GM18505 (cell line): ENCODE results near the gene ABHD17A.
"Not testable (repeated sequence)": the region's sequence is repeated elsewhere in the genome, so short reads cannot be mapped to it uniquely, and the experiment has no call there.

ENCODE experiments used
- ATAC-seq: cut with Tn5 transposase; IDR thresholded peaks from one replicate; pipeline ENCODE4 v1.9.1; 2021; ENCODE audit not compliant: unreplicated experiment
- POLR2A ChIP-seq: IDR thresholded peaks from 4 replicates; pipeline ENCODE4 v1.6.1; 2011; ENCODE audit warnings: borderline replicate concordance; ENCODE audit not compliant: insufficient read depth, insufficient read length; ENCODE audit errors: extremely low read depth

ABHD17A gene

DNA sequence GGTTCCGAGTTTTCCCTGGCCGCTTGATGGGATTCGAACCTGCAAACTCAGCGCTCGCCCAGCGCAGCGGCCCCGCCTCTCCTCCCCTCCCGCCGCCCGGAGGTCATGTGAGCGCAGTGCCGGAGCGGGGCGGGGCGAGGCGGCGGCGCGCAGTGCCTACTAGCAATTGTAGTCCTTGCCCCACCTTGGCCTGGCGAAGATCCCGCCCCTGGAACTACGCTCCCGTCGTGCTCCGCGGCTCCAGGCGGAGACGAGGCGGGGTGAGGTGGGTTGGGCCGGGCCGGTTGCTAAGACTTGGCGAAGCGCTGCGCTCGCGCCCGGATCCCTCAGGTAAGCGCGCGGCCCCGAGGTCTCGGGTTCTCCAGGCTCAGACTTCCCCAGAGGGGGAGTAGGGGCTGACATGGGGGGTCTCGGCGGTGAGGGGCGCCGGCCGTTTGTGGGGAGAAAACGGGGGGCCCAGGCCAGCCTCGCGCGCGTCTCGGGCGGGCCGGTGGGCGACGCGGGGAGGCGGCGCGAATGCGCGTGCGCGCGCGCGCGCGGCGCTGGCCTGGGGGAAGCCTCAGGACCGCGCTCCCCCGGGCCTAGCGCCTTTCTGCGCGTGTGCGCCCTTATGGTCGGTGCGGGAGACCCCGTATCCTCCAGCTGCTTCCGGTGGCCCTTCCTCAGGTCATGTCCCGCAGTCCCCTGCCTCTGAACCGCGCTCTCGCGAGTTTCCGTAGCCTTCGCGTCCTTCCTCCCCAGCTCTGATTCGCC, 20.0 kb upstream of the ABHD17A start, which contains the start of the genes ADAT3 and SCAMP4:
TSS of gene ADAT3 (plus strand) at position 290 of the 753 bp plus-strand sequence. CDS start 6,649 bp downstream, outside the sequence.
TSS of gene SCAMP4 (plus strand) at position 290 of the 753 bp plus-strand sequence. CDS start 9,621 bp downstream, outside the sequence.
- TF ChIP-seq POLR2A, result peak; percentile 64

GRCh38 chr19:1904860-1905109, 19.5 kb upstream of the ABHD17A start:
- no peak for ATAC-seq
- no peak for TF ChIP-seq POLR2A

More for the DNA sequence above, 20.0 kb upstream of the ABHD17A start, which contains the start of the genes ADAT3 and SCAMP4:
- peak; percentile 76 for ATAC-seq

DNA sequence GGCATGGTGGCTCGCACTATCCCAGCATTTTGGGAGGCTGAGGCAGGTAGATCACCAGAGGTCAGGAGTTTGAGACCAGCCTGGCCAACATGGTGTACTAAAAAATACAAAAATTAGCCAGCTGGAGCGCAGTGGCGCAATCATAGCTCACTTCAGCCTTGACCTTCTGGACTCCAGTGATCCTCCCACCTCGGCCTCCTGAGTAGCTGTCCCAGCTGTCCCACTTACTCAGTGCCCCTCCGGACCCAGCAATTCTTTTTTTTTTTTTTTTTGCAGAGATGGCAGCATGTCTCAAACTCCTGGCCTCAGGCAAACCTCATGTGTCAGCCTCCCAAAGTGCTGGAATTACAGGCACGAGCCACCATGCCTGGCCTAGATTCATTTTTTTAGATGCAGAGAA, 17.6 kb upstream of the ABHD17A start:
- ATAC-seq, result no peak
- no peak for TF ChIP-seq POLR2A

- ATAC-seq, result no peak
- no peak for TF ChIP-seq POLR2A
Observed at GRCh38 chr19:1901940-1902404, 16.7 kb upstream of the ABHD17A start.

- no peak for ATAC-seq
- no peak for TF ChIP-seq POLR2A
Observed at GRCh38 chr19:1896508-1896907, 11.2 kb upstream of the ABHD17A start.

DNA sequence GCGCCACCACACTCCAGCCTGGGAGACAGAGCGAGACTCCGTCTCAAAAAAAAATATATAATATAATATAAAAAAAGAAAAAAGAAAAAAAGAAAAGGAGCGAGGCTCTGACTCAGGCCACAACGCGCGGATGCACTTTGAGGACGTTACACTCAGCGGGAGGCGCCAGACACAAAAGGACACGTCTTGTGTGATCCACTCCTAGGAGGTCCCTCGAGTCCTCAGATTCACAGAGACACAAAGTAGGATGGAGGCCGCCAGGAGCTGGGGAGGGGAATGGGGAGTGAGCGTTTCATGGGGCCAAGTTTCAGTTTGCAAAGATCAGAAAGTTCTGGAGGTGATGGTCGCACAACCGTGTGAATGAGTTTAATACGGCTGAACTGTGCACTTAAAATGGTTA, 8.5 kb upstream of the ABHD17A start:
- no peak for ATAC-seq
- TF ChIP-seq POLR2A, result no peak

- no peak for TF ChIP-seq POLR2A
- ATAC-seq, result no peak
Observed at GRCh38 chr19:1889907-1890306, 4.6 kb upstream of the ABHD17A start.

- ATAC-seq, result no peak
Observed at GRCh38 chr19:1888385-1888784, 3.1 kb upstream of the ABHD17A start.

DNA sequence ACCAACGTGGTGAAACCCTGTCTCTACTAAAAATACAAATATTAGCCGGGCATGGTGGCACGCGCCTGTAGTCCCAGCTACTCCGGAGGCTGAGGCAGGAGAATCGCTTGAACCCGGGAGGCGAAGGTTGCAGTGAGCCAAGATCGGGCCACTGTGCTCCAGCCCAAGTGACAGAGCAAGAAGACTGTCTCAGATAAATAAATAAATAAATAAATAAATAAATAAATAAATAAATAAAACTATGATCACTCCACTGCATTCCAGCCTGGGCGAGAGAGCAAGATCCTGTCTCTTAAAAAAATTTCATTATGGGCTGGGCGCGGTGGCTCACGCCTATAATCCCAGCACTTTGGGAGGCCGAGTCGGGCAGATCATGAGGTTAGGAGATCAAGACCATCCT, 1.1 kb upstream of the ABHD17A start:
- not testable (repeated sequence) for ATAC-seq

More at GRCh38 chr19:1888385-1888784, 3.1 kb upstream of the ABHD17A start:
- no peak for TF ChIP-seq POLR2A

GRCh38 chr19:1884719-1885334, 469 bp downstream of the ABHD17A start:
- peak; percentile 17 for ATAC-seq
- peak; percentile 29 for TF ChIP-seq POLR2A

- no peak for ATAC-seq
- TF ChIP-seq POLR2A, result peak; percentile 17
Observed at GRCh38 chr19:1884291-1884718, 991 bp downstream of the ABHD17A start.

DNA sequence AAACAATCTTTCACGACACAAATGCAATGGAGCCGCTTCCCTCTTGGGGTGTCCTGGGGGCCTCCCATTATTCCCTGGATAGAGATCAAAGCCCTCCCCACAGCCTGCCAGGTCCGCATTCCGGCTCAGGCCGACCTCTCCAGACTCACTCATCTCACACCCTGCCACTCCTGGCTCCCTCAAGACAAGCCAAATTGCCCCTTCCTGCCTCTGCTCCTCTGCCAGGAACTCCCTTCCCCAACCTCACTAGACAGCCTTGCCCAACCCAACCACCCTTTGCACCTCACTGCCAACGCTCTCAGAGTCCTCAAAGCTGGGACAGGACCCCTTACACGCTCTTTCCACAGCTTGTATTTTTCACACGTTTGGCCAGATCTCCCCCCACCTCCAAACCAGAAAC, 1.5 kb downstream of the ABHD17A start:
- ATAC-seq, result no peak
- TF ChIP-seq POLR2A, result no peak

DNA sequence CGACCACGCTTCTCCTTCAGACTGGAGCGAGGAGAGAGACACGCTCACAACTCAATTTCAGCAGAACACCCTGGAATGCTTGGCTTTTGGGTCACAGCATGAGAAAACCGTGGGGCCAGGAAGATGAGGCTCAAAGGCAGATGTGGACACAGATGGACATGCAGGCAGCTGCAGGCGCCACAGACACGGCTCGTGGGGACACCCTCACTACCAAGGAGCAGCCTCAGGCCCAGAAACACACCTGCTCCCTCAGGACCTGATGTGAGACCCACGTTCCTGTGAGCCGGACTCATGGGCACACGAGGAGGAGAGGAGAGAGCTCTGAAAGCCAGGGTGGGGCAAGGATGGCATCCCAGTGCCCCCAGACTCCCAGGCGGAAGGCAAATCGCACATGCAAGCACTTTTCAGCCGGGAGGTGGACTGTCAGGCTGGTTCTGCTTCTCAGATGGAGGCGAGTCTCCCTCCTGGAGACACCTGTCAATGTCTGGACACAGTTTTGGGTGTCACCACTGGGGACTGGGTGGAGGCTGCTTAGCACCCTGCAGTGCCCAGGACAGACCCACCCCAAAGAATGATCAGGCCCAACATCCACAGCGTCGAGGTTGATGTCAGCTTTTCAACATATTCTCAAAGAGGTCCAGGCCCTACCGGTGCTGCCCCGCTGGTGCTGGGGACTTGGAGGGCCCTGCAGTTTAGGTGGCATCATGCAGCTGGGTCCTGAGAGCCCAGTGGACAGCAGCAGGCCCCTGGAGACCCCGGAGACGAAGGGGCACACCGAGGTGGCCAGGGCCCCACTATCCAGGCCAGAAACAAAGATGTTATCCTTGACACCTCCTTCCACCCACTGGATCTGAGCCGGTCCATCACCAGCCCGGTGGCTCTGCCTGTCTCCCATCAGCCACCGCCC, 2.3 kb downstream of the ABHD17A start:
- no peak for ATAC-seq
- TF ChIP-seq POLR2A, result no peak

- no peak for ATAC-seq
- TF ChIP-seq POLR2A, result no peak
Observed at GRCh38 chr19:1882089-1882785, 3.1 kb downstream of the ABHD17A start.

DNA sequence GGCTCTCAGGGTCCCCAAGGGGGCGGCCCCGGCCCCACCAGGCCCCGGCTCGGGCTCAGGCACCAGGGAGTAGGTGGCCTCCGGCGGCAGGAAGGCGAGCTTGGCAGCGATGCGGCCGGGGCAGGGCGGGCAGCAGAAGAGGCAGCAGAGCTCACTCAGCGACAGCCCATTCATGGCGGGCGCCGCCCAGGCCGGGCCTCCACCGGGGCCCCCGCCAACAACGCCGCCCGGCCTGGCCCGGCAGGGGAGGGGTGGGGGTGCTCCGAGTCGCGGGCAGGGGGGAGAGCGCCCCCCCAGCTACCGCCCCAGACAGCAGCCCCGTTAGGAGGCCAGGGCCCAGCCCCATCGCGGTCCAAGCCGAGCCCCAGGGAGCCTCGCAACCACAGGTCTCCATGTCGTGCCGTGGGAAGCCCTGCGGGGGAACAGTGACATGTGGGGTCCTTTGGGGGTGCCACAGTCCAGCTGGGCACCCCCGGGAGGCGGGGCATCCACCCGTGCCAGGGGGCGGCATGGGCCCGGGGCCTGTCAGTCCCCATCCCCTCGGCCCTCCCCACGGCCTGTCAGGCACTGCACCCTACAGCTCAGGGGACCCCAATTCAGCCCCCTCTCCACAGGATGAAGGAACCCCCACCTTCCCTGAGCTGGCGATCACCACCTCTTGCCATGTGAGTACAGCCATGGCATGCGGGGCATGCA, 3.8 kb downstream of the ABHD17A start:
- not testable (repeated sequence) for ATAC-seq
